ENCODE data around the gene CBLL1.

Gene CBLL1

GRCh38 chr7:107777702-107778101 lies 33.8 kb downstream of the CBLL1 start:
- Histone ChIP-seq H3K4me1 (ENCODE audit: insufficient read depth, low read length) (no peaks in the 10 kb centered on the region; the same call in 1 of the 2 replicates), H3K9ac (ENCODE audit: low read depth, low read length) (no peak overlapping the region), H3K9me3 (ENCODE audit: control insufficient read depth, insufficient read depth, low read length) (no peaks in the 10 kb centered on the region), H3K36me3 (ENCODE audit: insufficient read depth, low read length) (no peaks in the 10 kb centered on the region)

- Histone ChIP-seq H3K4me1 (ENCODE audit: insufficient read depth, low read length) (no peaks in the 10 kb centered on the region; the same call in 1 of the 2 replicates), H3K36me3 (ENCODE audit: insufficient read depth, low read length) (no peaks in the 10 kb centered on the region), H3K9ac (ENCODE audit: low read depth, low read length) (no peak overlapping the region), H3K9me3 (ENCODE audit: control insufficient read depth, insufficient read depth, low read length) (no peaks in the 10 kb centered on the region)
These were observed 34.3 kb downstream of the CBLL1 start for GRCh38 chr7:107778283-107778682.

- Histone ChIP-seq H3K9me3 (ENCODE audit: control insufficient read depth, insufficient read depth, low read length) (no peaks in the 10 kb centered on the region), H3K4me1 (ENCODE audit: insufficient read depth, low read length) (no peaks in the 10 kb centered on the region; the same call in 1 of the 2 replicates)
These were observed 35.7 kb downstream of the CBLL1 start for GRCh38 chr7:107779647-107780099.

GRCh38 chr7:107782374-107782773 lies 38.4 kb downstream of the CBLL1 start:
- no peaks in the 10 kb centered on the region for H3K36me3 ChIP-seq (ENCODE audit: insufficient read depth, low read length)
- H3K9me3 ChIP-seq (ENCODE audit: control insufficient read depth, insufficient read depth, low read length), result no peaks in the 10 kb centered on the region
- H3K4me1 ChIP-seq (ENCODE audit: insufficient read depth, low read length), result peaks cover 8% of the 10 kb centered on the region; the same call in 1 of the 2 replicates
- no peak overlapping the region for H3K9ac ChIP-seq (ENCODE audit: low read depth, low read length)

More at GRCh38 chr7:107779647-107780099, 35.7 kb downstream of the CBLL1 start:
- H3K9ac ChIP-seq (ENCODE audit: low read depth, low read length), result no peak overlapping the region
- H3K36me3 ChIP-seq (ENCODE audit: insufficient read depth, low read length), result no peaks in the 10 kb centered on the region

- Histone ChIP-seq H3K36me3 (ENCODE audit: insufficient read depth, low read length) (no peaks in the 10 kb centered on the region), H3K9ac (ENCODE audit: low read depth, low read length) (no peak overlapping the region), H3K4me1 (ENCODE audit: insufficient read depth, low read length) (peaks cover 13% of the 10 kb centered on the region; the same call in 1 of the 2 replicates), H3K9me3 (ENCODE audit: control insufficient read depth, insufficient read depth, low read length) (no peaks in the 10 kb centered on the region)
These were observed 39.7 kb downstream of the CBLL1 start for GRCh38 chr7:107783648-107784047.

GRCh38 chr7:107785170-107785569 lies 41.2 kb downstream of the CBLL1 start:
- no peak overlapping the region for H3K9ac ChIP-seq (ENCODE audit: low read depth, low read length)
- H3K9me3 ChIP-seq (ENCODE audit: control insufficient read depth, insufficient read depth, low read length), result no peaks in the 10 kb centered on the region
- H3K4me1 ChIP-seq (ENCODE audit: insufficient read depth, low read length), result peaks cover 13% of the 10 kb centered on the region; the same call in 1 of the 2 replicates
- no peaks in the 10 kb centered on the region for H3K36me3 ChIP-seq (ENCODE audit: insufficient read depth, low read length)

- Histone ChIP-seq H3K4me1 (ENCODE audit: insufficient read depth, low read length) (peaks cover 13% of the 10 kb centered on the region; the same call in 1 of the 2 replicates), H3K9me3 (ENCODE audit: control insufficient read depth, insufficient read depth, low read length) (no peaks in the 10 kb centered on the region), H3K9ac (ENCODE audit: low read depth, low read length) (no peak overlapping the region), H3K36me3 (ENCODE audit: insufficient read depth, low read length) (no peaks in the 10 kb centered on the region)
These were observed 42.0 kb downstream of the CBLL1 start for GRCh38 chr7:107785926-107786325.

- peaks cover 13% of the 10 kb centered on the region; the same call in 1 of the 2 replicates for H3K4me1 ChIP-seq (ENCODE audit: insufficient read depth, low read length)
- H3K9me3 ChIP-seq (ENCODE audit: control insufficient read depth, insufficient read depth, low read length), result no peaks in the 10 kb centered on the region
- no peaks in the 10 kb centered on the region for H3K36me3 ChIP-seq (ENCODE audit: insufficient read depth, low read length)
- no peak overlapping the region for H3K9ac ChIP-seq (ENCODE audit: low read depth, low read length)
These were observed 44.3 kb downstream of the CBLL1 start for GRCh38 chr7:107788216-107788615.

GRCh38 chr7:107788662-107789061 lies 44.7 kb downstream of the CBLL1 start:
- H3K4me1 ChIP-seq (ENCODE audit: insufficient read depth, low read length), result peaks cover 13% of the 10 kb centered on the region; the same call in 1 of the 2 replicates
- no peak overlapping the region for H3K9ac ChIP-seq (ENCODE audit: low read depth, low read length)
- H3K36me3 ChIP-seq (ENCODE audit: insufficient read depth, low read length), result no peaks in the 10 kb centered on the region
- no peaks in the 10 kb centered on the region for H3K9me3 ChIP-seq (ENCODE audit: control insufficient read depth, insufficient read depth, low read length)

GRCh38 chr7:107789647-107790046 lies 45.7 kb downstream of the CBLL1 start:
- no peaks in the 10 kb centered on the region for H3K36me3 ChIP-seq (ENCODE audit: insufficient read depth, low read length)
- H3K9ac ChIP-seq (ENCODE audit: low read depth, low read length), result no peak overlapping the region
- H3K9me3 ChIP-seq (ENCODE audit: control insufficient read depth, insufficient read depth, low read length), result no peaks in the 10 kb centered on the region
- peaks cover 13% of the 10 kb centered on the region; the same call in 1 of the 2 replicates for H3K4me1 ChIP-seq (ENCODE audit: insufficient read depth, low read length)

- Histone ChIP-seq H3K9me3 (ENCODE audit: control insufficient read depth, insufficient read depth, low read length) (no peaks in the 10 kb centered on the region), H3K36me3 (ENCODE audit: insufficient read depth, low read length) (no peaks in the 10 kb centered on the region), H3K4me1 (ENCODE audit: insufficient read depth, low read length) (0 out of 2 replicates have a peak, but pooled peaks cover 5% of the 10 kb centered on the region), H3K9ac (ENCODE audit: low read depth, low read length) (no peak overlapping the region)
These were observed 48.4 kb downstream of the CBLL1 start for GRCh38 chr7:107792364-107792763.

- Histone ChIP-seq H3K9me3 (ENCODE audit: control insufficient read depth, insufficient read depth, low read length) (no peaks in the 10 kb centered on the region), H3K36me3 (ENCODE audit: insufficient read depth, low read length) (no peaks in the 10 kb centered on the region), H3K9ac (ENCODE audit: low read depth, low read length) (no peak overlapping the region), H3K4me1 (ENCODE audit: insufficient read depth, low read length) (no peaks in the 10 kb centered on the region)
These were observed 55.8 kb downstream of the CBLL1 start for GRCh38 chr7:107799647-107800264.

- Histone ChIP-seq H3K9ac (ENCODE audit: low read depth, low read length) (no peak within 1 kb of the TSS), H3K36me3 (ENCODE audit: insufficient read depth, low read length) (no peaks in the 10 kb centered on the region), H3K4me1 (ENCODE audit: insufficient read depth, low read length) (no peaks in the 10 kb centered on the region), H3K9me3 (ENCODE audit: control insufficient read depth, insufficient read depth, low read length) (no peaks in the 10 kb centered on the region)
These were observed 59.2 kb downstream of the CBLL1 start, which contains the start of gene SLC26A3 for GRCh38 chr7:107803009-107803610. Gene SLC26A3, minus strand, starts transcription at chr7:107803223. Its CDS starts 8,714 bp downstream, at chr7:107794509.

- H3K36me3 ChIP-seq (ENCODE audit: insufficient read depth, low read length), result no peaks in the 10 kb centered on the region
- H3K4me1 ChIP-seq (ENCODE audit: insufficient read depth, low read length), result no peaks in the 10 kb centered on the region
- H3K9me3 ChIP-seq (ENCODE audit: control insufficient read depth, insufficient read depth, low read length), result no peaks in the 10 kb centered on the region
- H3K9ac ChIP-seq (ENCODE audit: low read depth, low read length), result no peak overlapping the region
These were observed 65.2 kb downstream of the CBLL1 start for GRCh38 chr7:107809179-107809578.

- Histone ChIP-seq H3K4me1 (ENCODE audit: insufficient read depth, low read length) (no peaks in the 10 kb centered on the region), H3K36me3 (ENCODE audit: insufficient read depth, low read length) (no peaks in the 10 kb centered on the region), H3K9ac (ENCODE audit: low read depth, low read length) (no peak overlapping the region), H3K9me3 (ENCODE audit: control insufficient read depth, insufficient read depth, low read length) (no peaks in the 10 kb centered on the region)
These were observed 66.7 kb downstream of the CBLL1 start for GRCh38 chr7:107810626-107811025.

All from ES-I3 (cell line).